Panc1 (cell line): ENCODE results near the gene FRMD8. TPM values are rescaled to one million over a fixed set of nuclear protein-coding genes. Genes with fewer than 3 reads are reported as not detected.

Experiments
- ATAC-seq: fragments of 200-7000 bp; cut with Tn5 transposase; 2 replicates; pipeline ENCODE4 v1.9.1; 2020; ENCODE audit warnings: mild to moderate bottlenecking, moderate library complexity
- BruUV-seq: library from RNA; stranded (reverse); fragments of 400-500 nt; replicated peaks from 2 replicates; lab custom pipeline; 2021; lab: Mats Ljungman, UMichigan
- CTCF ChIA-PET: fragments of 300-600 bp; sonication (Branson Sonifier 250); formaldehyde crosslinking; loops from one replicate; lab custom pipeline; 2022; ENCODE audit warnings: antibody characterized with exemption; lab: Charles Lee
- POLR2A ChIA-PET: fragments of 300-600 bp; sonication (Branson Sonifier 250); formaldehyde crosslinking; loops from one replicate; lab custom pipeline; 2022; ENCODE audit warnings: antibody characterized with exemption; lab: Charles Lee
- DNase-seq: peaks from one replicate; pipeline ENCODE4 v3.0.0-alpha.2; 2010; ENCODE audit warnings: low read depth, low spot score
- H3K27ac ChIP-seq: 2 replicates; pipeline ENCODE4 v1.5.1; 2011; ENCODE audit warnings: mild to moderate bottlenecking, low read length, inconsistent platforms
- H3K27me3 ChIP-seq: fragments of 200-500 bp; sonication (Bioruptor generic); 2 replicates; pipeline ENCODE4 v1.6.0; 2014; ENCODE audit warnings: low read length, inconsistent platforms; ENCODE audit not compliant: control insufficient read depth, insufficient read depth
- H3K36me3 ChIP-seq: fragments of 200-500 bp; sonication (Bioruptor generic); 2 replicates; pipeline ENCODE4 v1.5.1; 2014; ENCODE audit warnings: inconsistent platforms, mild to moderate bottlenecking, low read length, moderate library complexity; ENCODE audit not compliant: control insufficient read depth, insufficient read depth
- H3K4me1 ChIP-seq: 2 replicates; pipeline ENCODE4 v1.5.1; 2011; ENCODE audit warnings: inconsistent platforms, mild to moderate bottlenecking, low read length, moderate library complexity; ENCODE audit not compliant: control insufficient read depth, insufficient read depth
- H3K4me3 ChIP-seq, 2 experiments: 2 replicates each; pipeline ENCODE4 v1.5.1; 2011 to 2012; ENCODE audit warnings: low read depth in 2 of 2, low read length in 2 of 2, mild to moderate bottlenecking in 2 of 2, inconsistent platforms in 1 of 2, moderate library complexity in 1 of 2
- H3K9me3 ChIP-seq: fragments of 200-500 bp; sonication (Bioruptor generic); 2 replicates; pipeline ENCODE4 v1.5.1; 2014; ENCODE audit warnings: low read depth, mild to moderate bottlenecking, inconsistent platforms, low read length, moderate library complexity; ENCODE audit not compliant: control insufficient read depth, insufficient read depth
- POLR2AphosphoS5 ChIP-seq: IDR thresholded peaks from 2 replicates; pipeline ENCODE4 v1.6.1; 2012; ENCODE audit warnings: mild to moderate bottlenecking, low read depth, low read length, moderate library complexity
- REST ChIP-seq, 2 experiments: IDR thresholded peaks; 2 replicates each; pipeline ENCODE4 v1.6.1; 2011 to 2012; ENCODE audit warnings: low read depth in 2 of 2, control low read depth in 1 of 2, low read length in 1 of 2, mild to moderate bottlenecking in 1 of 2, moderate library complexity in 1 of 2; ENCODE audit not compliant: insufficient read depth in 1 of 2
- SIN3A ChIP-seq: IDR thresholded peaks from 2 replicates; pipeline ENCODE4 v1.6.1; 2012; ENCODE audit warnings: low read depth, mild to moderate bottlenecking, low read length, moderate library complexity, borderline replicate concordance; ENCODE audit not compliant: insufficient read depth
- TCF7L2 ChIP-seq: IDR thresholded peaks from 2 replicates; pipeline ENCODE4 v1.6.1; 2011; ENCODE audit warnings: mild to moderate bottlenecking, low read depth, low read length, inconsistent platforms
- in situ Hi-C: cut with HindIII; loops from 2 replicates; pipeline ENCODE4 v1.10.0; 2016; ENCODE audit warnings: low sequenced_read_pairs, low pct_unique_long_range_greater_than_20kb
- intact Hi-C: fragments of 100-400 bp; cut with micrococcal nuclease; formaldehyde crosslinking; loops from one replicate; pipeline ENCODE4 v1.10.0; 2022; ENCODE audit not compliant: unreplicated experiment
- total RNA-seq: library from RNA; stranded (reverse); gene quantifications from one replicate; pipeline ENCODE4 v1.2.1, GENCODE V29; 2021; ENCODE audit not compliant: unreplicated experiment
- TF ChIP-seq, protein P1 (sequence below): fragments of 450-650 bp; IDR thresholded peaks from 2 replicates; pipeline ENCODE4 v1.5.1; 2017; ENCODE audit warnings: mild to moderate bottlenecking

FRMD8 gene
- total RNA-seq, 1 experiment from 2014 or later: 85.8 TPM

DNA sequence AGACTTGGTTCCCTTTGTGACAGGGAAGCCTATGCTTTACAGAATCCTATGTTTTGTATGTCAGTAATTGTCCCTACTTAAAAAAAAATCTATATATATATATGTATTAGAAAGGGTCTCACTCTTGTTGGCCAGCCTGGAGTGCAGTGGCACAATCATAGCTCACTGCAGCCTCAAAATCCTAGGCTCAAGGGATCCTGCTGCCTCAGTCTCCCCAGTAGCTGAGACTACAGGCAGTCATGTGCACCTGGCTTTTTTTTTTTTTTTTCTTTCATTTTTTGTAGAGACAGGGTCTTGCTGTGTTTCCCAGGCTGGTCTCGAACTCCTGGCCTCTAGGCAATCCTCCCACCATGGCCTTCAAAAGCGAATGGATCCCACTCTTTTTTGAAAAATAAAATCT lies 34.1 kb downstream of the FRMD8 start:
- DNase-seq: no peak
- in situ Hi-C loops: loop anchor here (5.0 kb wide), 1 partner anchor 77 kb away; the partner anchor contains the start of gene MALAT1

DNA sequence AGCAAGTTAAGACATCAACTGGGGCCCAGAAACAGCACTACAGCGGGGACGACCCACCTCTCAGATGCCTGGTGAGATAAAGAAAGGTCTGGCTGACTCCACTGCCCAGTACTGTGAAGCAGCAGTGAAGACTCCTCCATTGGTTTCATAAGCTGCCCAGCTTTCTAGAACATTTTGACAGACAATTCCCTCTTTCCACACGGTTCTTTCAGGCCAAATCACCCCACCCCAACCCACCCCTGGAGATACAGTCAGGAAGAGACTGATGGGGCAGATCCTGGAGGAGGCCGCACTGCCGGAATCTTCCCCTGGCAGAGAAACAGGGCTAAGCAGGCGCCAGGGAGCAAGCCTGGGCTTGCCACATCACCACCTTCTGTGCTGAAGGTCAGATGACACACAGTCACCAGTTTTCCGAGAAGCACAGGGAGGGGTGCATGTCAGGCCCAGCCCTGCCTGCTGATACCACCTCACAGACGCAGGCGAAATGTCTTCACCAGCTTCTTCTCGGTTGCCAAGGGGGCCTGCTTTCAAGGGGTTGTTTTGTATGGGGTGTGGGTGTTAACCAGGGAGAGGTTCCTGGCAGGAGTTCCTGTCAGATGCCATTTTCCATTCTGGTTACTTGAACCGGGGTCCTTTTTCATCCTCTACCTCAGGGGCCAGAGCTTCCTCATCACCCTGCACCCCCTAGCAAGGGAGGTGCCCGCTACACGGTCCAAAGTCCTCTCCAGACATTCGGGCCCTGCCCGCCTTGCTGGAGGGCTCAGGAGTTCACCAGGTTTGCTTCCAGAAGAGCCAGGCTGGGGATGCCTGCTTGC lies 34.7 kb downstream of the FRMD8 start:
- H3K27me3 ChIP-seq: no peaks in the 10 kb centered on the region
- H3K9me3 ChIP-seq: no peaks in the 10 kb centered on the region
- peaks cover 19% of the 10 kb centered on the region for H3K36me3 ChIP-seq
- peak overlapping the region; percentile 100 for H3K27ac ChIP-seq
- peaks cover 57% of the 10 kb centered on the region for H3K4me1 ChIP-seq
- H3K4me3 ChIP-seq: peak overlapping the region; percentile 67 to 99
- peak; percentile 91 for TF ChIP-seq POLR2AphosphoS5
- peak; percentile 21; the same call in 1 of the 2 replicates for TF ChIP-seq TCF7L2
- TF ChIP-seq, protein P1, sequence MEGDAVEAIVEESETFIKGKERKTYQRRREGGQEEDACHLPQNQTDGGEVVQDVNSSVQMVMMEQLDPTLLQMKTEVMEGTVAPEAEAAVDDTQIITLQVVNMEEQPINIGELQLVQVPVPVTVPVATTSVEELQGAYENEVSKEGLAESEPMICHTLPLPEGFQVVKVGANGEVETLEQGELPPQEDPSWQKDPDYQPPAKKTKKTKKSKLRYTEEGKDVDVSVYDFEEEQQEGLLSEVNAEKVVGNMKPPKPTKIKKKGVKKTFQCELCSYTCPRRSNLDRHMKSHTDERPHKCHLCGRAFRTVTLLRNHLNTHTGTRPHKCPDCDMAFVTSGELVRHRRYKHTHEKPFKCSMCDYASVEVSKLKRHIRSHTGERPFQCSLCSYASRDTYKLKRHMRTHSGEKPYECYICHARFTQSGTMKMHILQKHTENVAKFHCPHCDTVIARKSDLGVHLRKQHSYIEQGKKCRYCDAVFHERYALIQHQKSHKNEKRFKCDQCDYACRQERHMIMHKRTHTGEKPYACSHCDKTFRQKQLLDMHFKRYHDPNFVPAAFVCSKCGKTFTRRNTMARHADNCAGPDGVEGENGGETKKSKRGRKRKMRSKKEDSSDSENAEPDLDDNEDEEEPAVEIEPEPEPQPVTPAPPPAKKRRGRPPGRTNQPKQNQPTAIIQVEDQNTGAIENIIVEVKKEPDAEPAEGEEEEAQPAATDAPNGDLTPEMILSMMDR: no peak
- DNase-seq (no peak), ATAC-seq (peak; percentile 33)
- ChIA-PET CTCF (interaction anchor here (0.7 kb wide), 1 partner anchor 46 kb away, joined by 6 read pairs; no protein-coding TSS in a partner anchor), POLR2A (interaction anchor here (0.6 to 7.3 kb wide), 16 partner anchors 15 to 1239 kb away, joined by 3 to 108 read pairs (median 6); partner anchors contain the start of gene MALAT1)
- BruUV-seq: TSS peak; percentile 90
- in situ Hi-C loops: loop anchor here (5.0 kb wide), 1 partner anchor 76 kb away; the partner anchor contains the start of gene MALAT1
- intact Hi-C loops: no loop called here

More for the DNA sequence above, 34.1 kb downstream of the FRMD8 start:
- Histone ChIP-seq H3K4me3 (peak overlapping the region in 1 of 2 experiments; percentile 67; a peak in 2 of 4 replicates), H3K27ac (peak overlapping the region; percentile 100), H3K4me1 (peaks cover 64% of the 10 kb centered on the region), H3K36me3 (peaks cover 13% of the 10 kb centered on the region), H3K27me3 (no peaks in the 10 kb centered on the region), H3K9me3 (no peaks in the 10 kb centered on the region)
- TF ChIP-seq, protein P1: no peak
- no peak for TF ChIP-seq SIN3A
- TF ChIP-seq REST (IDR thresholded peaks at IDR 0.05; ENCODE audit: insufficient read depth in 1 of 2, low read depth in 2 of 2, low read length in 1 of 2): no peak
- TF ChIP-seq TCF7L2: no peak
- TF ChIP-seq POLR2AphosphoS5: no peak
- CTCF ChIA-PET: interaction anchor here (0.6 kb wide), 2 partner anchors 21 to 45 kb away, joined by 3 to 4 read pairs; no protein-coding TSS in a partner anchor
- BruUV-seq: no TSS peak
- POLR2A ChIA-PET: interaction anchor here (0.6 to 7.3 kb wide), 11 partner anchors 23 to 481 kb away, joined by 3 to 108 read pairs (median 7); partner anchors contain the start of gene MALAT1
- ATAC-seq: no peak
- intact Hi-C loops: no loop called here
